ENCODE data around the gene PDE4B.

DNA sequence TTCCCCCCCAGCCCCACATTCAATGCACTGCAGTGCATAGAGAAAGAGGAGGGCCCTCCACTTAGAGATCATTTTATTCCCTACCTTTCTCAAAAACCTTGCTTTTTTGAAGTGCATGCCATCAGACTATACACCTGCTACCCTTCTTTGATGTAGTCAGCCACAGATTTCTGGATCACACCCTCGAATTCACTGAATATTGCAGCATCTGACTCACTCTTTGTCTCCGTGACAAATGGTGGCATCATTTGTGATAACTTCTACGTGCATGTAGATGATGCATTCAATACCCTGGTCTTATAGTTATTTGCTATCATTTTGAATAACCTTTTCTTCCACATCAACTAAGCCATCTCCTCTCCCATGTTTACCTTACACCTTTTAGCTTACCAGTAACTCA, 431.0 kb downstream of the PDE4B start:
- TF ChIP-seq, protein P1, sequence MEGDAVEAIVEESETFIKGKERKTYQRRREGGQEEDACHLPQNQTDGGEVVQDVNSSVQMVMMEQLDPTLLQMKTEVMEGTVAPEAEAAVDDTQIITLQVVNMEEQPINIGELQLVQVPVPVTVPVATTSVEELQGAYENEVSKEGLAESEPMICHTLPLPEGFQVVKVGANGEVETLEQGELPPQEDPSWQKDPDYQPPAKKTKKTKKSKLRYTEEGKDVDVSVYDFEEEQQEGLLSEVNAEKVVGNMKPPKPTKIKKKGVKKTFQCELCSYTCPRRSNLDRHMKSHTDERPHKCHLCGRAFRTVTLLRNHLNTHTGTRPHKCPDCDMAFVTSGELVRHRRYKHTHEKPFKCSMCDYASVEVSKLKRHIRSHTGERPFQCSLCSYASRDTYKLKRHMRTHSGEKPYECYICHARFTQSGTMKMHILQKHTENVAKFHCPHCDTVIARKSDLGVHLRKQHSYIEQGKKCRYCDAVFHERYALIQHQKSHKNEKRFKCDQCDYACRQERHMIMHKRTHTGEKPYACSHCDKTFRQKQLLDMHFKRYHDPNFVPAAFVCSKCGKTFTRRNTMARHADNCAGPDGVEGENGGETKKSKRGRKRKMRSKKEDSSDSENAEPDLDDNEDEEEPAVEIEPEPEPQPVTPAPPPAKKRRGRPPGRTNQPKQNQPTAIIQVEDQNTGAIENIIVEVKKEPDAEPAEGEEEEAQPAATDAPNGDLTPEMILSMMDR (IDR thresholded peaks at IDR 0.05) = no peak
- TF ChIP-seq EP300 (IDR thresholded peaks at IDR 0.05) = no peak
